Activated CD4-positive, CD25-positive, alpha-beta regulatory T cell treated with anti-CD3 and anti-CD28 coated beads, Interleukin-2, amount 50 U/mL, for 72 hours (primary cell): ENCODE data around the gene SBF2.
"Not testable (repeated sequence)": the region's sequence is repeated elsewhere in the genome, so short reads cannot be mapped to it uniquely, and the experiment has no call there.

Source experiments
- DNase-seq: peaks from one replicate; pipeline ENCODE4 v3.0.0; 2021

Gene SBF2

GRCh38 chr11:9939150-9939549, 354.9 kb downstream of the SBF2 start:
- DNase-seq = not testable (repeated sequence)

DNA sequence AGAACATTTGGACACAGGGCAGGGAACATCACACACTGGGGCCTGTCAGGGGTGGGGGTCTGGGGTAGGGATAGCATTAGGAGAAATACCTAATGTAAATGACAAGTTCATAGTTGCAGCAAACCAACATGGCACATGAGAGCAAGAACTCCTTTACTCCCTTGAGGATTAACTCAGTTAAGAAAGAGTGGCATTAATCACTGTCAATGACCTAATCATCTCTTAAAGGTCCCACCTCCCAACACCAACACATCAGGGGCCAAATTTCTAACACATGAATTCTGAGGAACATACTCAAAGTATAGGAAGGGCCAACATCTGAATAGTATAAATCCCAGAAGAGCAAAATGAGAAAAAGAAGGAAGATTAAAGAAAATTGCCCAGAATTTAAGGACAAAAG, 357.3 kb downstream of the SBF2 start:
- DNase-seq = no peak

DNA sequence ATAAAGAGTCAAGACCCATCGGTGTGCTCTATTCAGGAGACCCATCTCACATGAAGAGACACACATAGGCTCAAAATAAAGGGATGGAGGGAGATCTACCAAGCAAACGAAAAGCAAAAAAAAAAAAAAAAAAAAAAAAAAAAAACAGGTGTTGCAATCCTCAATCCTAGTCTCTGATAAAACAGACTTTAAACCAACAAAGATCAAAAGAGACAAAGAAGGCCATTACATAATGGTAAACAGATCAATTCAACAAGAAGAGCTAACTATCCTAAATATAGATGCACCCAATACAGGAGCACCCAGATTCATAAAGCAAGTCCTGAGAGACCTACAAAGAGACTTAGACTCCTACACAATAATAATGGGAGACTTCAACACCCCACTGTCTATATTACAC, 361.2 kb downstream of the SBF2 start:
- DNase-seq = not testable (repeated sequence)

DNA sequence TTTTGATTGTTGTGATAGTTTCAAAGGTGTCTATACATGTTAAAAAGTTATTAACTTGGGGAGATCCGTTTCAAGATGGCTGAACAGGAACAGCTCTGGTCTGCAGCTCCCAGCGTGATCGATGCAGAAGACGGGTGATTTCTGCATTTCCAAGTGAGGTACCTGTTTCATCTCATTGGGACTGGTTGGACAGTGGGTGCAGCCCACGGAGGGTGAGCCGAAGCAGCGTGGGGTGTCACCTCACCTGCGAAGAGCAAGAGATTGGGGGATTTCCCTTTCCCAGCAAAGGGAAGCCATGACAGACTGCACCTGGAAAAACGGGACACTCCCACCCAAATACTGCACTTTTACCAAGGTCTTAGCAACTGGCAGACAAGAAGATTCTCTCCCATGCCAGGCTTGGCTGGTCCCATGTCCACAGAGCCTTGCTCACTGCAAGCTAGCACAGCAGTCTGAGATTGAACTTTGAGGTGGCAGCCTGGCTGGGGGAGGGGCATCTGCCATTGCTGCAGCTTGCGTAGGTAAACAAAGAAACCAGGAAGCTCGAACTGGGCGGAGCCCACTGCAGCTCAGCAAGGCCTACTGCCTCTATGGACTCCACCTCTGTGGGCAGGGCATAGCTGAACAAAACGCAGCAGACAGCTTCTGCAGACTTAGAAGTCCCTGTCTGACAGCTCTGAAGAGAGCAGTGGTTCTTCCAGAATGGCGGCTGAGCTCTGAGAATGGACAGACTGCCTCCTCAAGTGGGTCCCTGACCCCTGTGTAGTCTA, 363.3 kb downstream of the SBF2 start:
- DNase-seq = not testable (repeated sequence)

GRCh38 chr11:9927670-9928069, 366.3 kb downstream of the SBF2 start:
- no peak for DNase-seq

DNA sequence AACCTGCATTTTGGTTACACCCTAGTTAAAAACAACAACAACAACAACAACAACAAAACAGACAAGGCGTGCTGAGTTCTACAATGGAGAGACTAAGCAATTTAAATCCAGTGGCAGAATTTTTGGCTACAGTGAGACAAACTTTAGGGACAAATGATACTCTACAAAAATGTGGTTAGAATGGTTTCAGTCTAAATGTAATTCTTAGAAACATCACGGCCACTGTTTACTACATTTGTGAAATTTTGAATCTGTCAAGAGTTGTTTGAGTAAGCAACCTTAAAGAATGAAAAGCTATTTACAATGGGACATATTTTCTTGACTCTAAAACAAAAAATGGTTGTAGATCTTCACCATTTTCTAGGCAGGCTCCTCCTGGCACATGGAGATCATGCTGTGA, 370.7 kb downstream of the SBF2 start:
- no peak for DNase-seq

DNA sequence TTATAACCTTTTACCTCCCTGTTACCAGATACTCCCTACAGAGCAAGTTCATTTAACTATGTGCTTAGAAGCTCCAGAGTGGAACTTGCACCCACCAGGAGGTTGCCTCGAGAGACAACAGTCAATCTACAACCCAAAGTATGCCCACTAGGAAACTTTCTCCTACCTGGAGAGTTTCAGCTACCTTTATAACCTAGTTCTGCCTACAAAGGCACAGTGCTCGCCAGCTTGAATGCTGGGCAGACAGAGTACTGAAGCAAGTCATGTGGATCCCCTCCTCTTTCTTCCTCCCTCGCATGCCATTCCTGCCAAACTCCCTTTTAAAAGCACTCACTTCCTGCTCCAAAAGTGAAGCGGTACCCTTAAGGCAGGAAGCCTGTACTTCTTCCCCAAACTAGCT, 371.2 kb downstream of the SBF2 start:
- no peak for DNase-seq

DNA sequence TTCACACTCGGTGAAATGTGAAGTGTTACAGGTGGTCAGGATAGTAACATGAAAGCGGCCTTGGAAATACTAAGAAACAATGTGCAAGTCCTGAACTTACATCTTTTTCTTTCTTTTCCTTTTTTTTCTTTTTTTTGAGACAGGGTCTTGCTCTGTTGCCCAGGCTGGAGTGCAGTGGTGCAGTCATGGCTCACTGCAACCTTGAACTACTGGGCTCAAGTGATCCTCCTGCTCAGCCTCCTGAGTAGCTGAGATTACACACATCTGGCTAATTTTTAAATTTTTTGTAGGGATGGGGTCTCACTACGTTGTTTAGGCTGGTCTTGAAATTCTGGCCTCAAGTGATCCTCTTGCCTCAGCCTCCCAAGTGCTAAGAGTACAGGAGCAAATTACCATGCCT, 377.5 kb downstream of the SBF2 start:
- no peak for DNase-seq

- no peak for DNase-seq
Measured at GRCh38 chr11:9914064-9914463, 380.0 kb downstream of the SBF2 start.

GRCh38 chr11:9905960-9906791, 387.8 kb downstream of the SBF2 start:
- no peak for DNase-seq

GRCh38 chr11:9905501-9905951, 388.5 kb downstream of the SBF2 start:
- DNase-seq = no peak

GRCh38 chr11:9903579-9903978, 390.4 kb downstream of the SBF2 start:
- no peak for DNase-seq

DNA sequence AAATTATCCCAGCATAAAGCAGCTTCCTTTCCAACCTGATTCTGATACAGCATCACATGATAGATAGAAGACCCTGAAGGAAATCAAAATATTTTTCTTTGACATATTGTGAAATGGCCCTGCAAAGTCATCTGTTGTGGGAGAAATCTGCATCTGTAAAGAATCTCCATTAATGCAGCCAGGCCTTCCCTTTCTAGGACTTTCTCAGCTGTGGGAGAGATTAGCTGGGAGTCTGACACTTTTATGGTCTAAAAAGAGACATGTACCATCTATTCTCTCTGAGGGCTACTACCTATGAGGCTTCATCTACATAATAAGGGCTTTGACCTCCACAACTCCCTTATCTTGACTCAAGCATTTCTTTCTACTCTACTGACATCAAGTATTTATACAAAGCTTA, 392.1 kb downstream of the SBF2 start:
- DNase-seq = no peak

- DNase-seq = not testable (repeated sequence)
Measured at GRCh38 chr11:9900253-9900652, 393.8 kb downstream of the SBF2 start.

- no peak for DNase-seq
Measured at GRCh38 chr11:9899676-9900075, 394.3 kb downstream of the SBF2 start.

- DNase-seq = no peak
Measured at GRCh38 chr11:9896902-9897301, 397.1 kb downstream of the SBF2 start.

GRCh38 chr11:9895006-9895405, 399.0 kb downstream of the SBF2 start:
- DNase-seq = no peak

- DNase-seq = no peak
Measured at GRCh38 chr11:9893474-9893873, 400.5 kb downstream of the SBF2 start.

DNA sequence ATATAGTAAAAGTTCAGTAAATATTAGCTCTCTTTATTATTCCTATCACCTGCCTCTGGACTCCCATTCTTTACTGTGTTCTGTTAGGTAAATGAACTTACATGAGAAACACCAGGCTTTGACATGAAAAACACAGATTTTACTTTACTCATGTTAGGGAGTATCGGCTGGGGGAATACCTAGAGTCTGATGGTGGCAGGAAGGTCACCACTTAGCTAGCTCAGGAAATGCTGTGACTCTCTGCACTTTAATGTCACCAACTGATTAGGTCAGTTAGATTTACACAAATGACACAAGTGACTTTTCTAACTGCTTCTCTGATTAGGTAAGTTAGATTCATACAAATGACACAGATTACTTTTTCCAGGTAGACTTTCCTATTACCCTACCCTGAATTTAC, 405.1 kb downstream of the SBF2 start:
- no peak for DNase-seq

GRCh38 chr11:9887472-9887871, 406.5 kb downstream of the SBF2 start:
- no peak for DNase-seq

DNA sequence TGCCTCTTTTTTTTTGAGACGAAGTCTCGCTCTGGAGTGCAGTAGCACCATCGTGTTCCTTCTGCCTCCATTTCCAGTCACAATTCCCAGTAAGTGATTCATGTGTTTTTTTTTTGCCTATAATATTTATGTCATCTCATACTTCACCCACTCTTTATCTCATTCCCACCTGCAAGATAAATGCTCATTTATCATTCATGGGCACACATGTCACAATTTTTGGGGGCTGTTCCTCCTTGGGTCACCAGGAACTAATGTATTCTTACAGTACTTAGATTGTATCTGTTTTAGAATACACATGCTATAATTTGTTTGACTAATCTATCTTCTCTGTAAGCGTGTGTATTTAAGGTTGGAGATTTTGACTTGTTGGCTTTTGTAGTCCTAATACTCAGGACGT, 407.4 kb downstream of the SBF2 start:
- DNase-seq = no peak

DNA sequence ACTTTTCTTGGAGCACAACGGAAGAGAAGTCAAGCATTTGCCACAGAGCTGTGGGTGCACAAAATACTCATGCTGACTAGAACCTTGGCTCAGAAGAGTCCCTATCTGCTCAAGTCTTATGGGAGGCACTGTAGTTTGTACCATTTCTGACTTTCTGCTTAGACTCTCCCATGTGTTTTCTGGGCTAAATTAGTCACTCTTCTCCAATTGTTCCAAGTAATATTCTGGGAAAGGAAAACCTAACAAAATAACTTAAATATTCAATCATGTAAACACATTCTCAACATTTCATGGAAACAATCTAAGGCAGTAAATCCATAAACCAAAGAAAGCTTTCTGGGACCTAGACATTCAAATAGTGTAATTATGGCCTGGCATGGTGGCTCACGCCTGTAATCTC, 409.4 kb downstream of the SBF2 start:
- DNase-seq = no peak

DNA sequence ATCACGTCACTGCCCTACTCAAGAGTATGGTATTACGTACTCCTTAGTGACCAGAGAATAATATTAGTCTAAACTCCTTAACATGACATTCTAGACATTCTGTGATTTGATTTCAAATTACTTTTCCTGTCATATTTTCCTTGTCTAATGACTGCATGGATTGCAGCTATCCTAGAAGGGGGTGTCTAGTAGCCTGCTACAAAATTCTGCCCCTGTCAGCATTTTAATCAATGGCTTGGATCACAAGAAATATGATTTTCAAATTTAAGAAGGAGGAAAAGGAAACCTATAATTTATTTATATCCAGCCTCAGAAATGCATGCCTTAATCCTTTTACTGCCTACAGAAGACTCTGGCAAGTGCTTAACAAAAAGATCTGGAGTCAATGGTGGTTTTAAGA, 413.4 kb downstream of the SBF2 start:
- no peak for DNase-seq

GRCh38 chr11:9878936-9879335, 415.1 kb downstream of the SBF2 start:
- DNase-seq = no peak
